Cardiac muscle cell (in vitro differentiated cells and primary cell): ENCODE measurements around the gene CLEC4A. TPM values are rescaled to one million over a fixed set of nuclear protein-coding genes. Genes with fewer than 3 reads are reported as not detected.
"Not testable (repeated sequence)": the region's sequence is repeated elsewhere in the genome, so short reads cannot be mapped to it uniquely, and the experiment has no call there.

Experiments
- DNase-seq, 2 donors: peaks; one replicate each; pipeline versions ENCODE4 v3.0.0 to v3.0.0-alpha.2; 2010 to 2017; ENCODE audit warnings: low read depth in 1 of 2, low spot score in 1 of 2
- H3K27ac ChIP-seq: fragments of 200-600 bp; sonication (generic); 2 replicates; pipeline ENCODE4 v1.5.1; 2016
- H3K27me3 ChIP-seq: fragments of 200-600 bp; sonication (generic); 2 replicates; pipeline ENCODE4 v1.6.0; 2016; ENCODE audit warnings: control low read depth
- H3K36me3 ChIP-seq: fragments of 200-600 bp; sonication (generic); 2 replicates; pipeline ENCODE4 v1.5.1; 2016; ENCODE audit warnings: control low read depth
- H3K4me1 ChIP-seq: fragments of 200-600 bp; sonication (generic); 2 replicates; pipeline ENCODE4 v1.8.1; 2017; ENCODE audit warnings: low read depth, mild to moderate bottlenecking, mixed run types
- H3K4me3 ChIP-seq: fragments of 200-600 bp; sonication (generic); 2 replicates; pipeline ENCODE4 v1.5.1; 2016; ENCODE audit warnings: mild to moderate bottlenecking
- H3K9me3 ChIP-seq: fragments of 200-600 bp; sonication (generic); 2 replicates; pipeline ENCODE4 v1.5.1; 2017; ENCODE audit warnings: low read depth, mild to moderate bottlenecking, control low read depth
- CTCF ChIP-seq: IDR thresholded peaks from 2 replicates; pipeline ENCODE4 v1.5.1; 2012; ENCODE audit warnings: low read depth, mild to moderate bottlenecking, low read length
- polyA plus RNA-seq: library from polyadenylated mRNA; unstranded; fragments of >200 nt; fragmentation: Nextera tagmentation; extraction: Ambion mirVana; gene quantifications from 2 replicates; pipeline ENCODE4 v1.2.1, GENCODE V29; 2016
- total RNA-seq: library from RNA; depleted of rRNA; stranded (reverse); fragments of >200 nt; gene quantifications from 2 replicates; pipeline ENCODE4 v1.2.3, GENCODE V29; 2016

Gene CLEC4A
- total and polyA plus RNA-seq, 2 experiments from 2014 or later, result 0.65 to 1.8 TPM

- no peak overlapping the region for H3K27ac ChIP-seq
- H3K36me3 ChIP-seq, result no peaks in the 10 kb centered on the region
- H3K4me3 ChIP-seq, result no peak overlapping the region
- DNase-seq, result no peak
- no peaks in the 10 kb centered on the region for H3K9me3 ChIP-seq
- no peaks in the 10 kb centered on the region for H3K4me1 ChIP-seq
- no peak for TF ChIP-seq CTCF
- H3K27me3 ChIP-seq, result no peaks in the 10 kb centered on the region
These were observed 34.2 kb downstream of the CLEC4A start for GRCh38 chr12:8157484-8158198.

DNA sequence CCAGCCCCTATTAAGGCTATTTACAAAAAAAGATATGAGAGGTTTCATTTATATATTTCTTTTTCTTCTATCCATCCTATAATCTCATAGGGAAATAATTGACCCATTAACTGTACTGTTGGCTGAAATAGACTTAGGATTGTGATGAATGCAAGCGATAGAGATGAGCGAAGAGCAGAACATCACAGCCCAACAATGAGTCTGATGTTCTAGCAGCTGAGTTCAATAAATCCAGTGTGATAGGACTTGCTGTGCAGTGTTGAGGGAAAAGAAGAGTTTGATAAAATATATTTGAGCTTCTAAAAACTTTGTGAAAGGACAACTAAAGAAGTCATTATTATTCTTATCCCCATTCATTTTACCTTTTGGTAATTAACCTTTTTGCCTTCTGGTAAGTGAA lies 49.5 kb downstream of the CLEC4A start:
- H3K4me1 ChIP-seq, H3K36me3 ChIP-seq, H3K9me3 ChIP-seq, H3K4me3 ChIP-seq, DNase-seq, H3K27me3 ChIP-seq, H3K27ac ChIP-seq: not testable (repeated sequence)

- not testable (repeated sequence) for H3K4me1 ChIP-seq, H3K27ac ChIP-seq, H3K9me3 ChIP-seq, H3K27me3 ChIP-seq, H3K36me3 ChIP-seq
- peak; percentile 58 for TF ChIP-seq CTCF
- DNase-seq, result peak; percentile 28 to 71
- H3K4me3 ChIP-seq, result peak overlapping the region; percentile 41
These were observed 56.7 kb downstream of the CLEC4A start for GRCh38 chr12:8179989-8180585.

GRCh38 chr12:8181271-8181670 lies 57.9 kb downstream of the CLEC4A start:
- H3K27ac ChIP-seq, H3K9me3 ChIP-seq, DNase-seq, H3K27me3 ChIP-seq, H3K4me1 ChIP-seq, H3K36me3 ChIP-seq, H3K4me3 ChIP-seq: not testable (repeated sequence)

- not testable (repeated sequence) for H3K9me3 ChIP-seq, H3K36me3 ChIP-seq, H3K27ac ChIP-seq, H3K4me1 ChIP-seq, H3K27me3 ChIP-seq, H3K4me3 ChIP-seq, DNase-seq
These were observed 59.5 kb downstream of the CLEC4A start for GRCh38 chr12:8182923-8183322.

DNA sequence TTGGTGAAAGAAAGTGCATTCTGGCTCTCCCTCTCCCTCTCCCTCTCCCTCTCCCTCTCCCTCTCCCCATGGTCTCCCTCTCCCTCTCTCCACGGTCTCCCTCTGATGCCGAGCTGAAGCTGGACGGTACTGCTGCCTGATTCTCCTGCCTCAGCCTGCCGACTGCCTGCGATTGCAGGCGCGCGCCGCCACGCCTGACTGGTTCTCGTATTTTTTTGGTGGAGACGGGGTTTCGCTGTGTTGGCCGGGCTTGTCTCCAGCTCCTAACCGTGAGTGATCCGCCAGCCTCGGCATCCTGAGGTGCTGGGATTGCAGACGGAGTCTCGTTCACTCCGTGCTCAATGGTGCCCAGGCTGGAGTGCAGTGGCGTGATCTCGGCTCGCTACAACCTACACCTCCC lies 59.9 kb downstream of the CLEC4A start:
- not testable (repeated sequence) for H3K4me1 ChIP-seq, DNase-seq, H3K27me3 ChIP-seq, H3K4me3 ChIP-seq, H3K36me3 ChIP-seq, H3K9me3 ChIP-seq, H3K27ac ChIP-seq

DNA sequence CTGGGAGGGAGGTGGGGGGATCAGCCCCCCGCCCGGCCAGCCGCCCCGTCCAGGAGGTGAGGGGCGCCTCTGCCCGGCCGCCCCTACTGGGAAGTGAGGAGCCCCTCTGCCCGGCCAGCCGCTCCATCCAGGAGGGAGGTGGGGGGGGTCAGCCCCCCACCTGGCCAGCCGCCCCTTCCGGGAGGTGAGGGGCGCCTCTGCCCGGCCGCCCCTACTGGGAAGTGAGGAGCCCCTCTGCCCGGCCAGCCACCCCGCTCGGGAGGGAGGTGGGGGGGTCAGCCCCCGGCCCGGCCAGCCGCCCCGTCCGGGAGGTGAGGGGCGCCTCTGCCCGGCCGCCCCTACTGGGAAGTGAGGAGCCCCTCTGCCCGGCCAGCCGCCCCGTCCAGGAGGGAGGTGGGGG lies 60.8 kb downstream of the CLEC4A start:
- not testable (repeated sequence) for DNase-seq, H3K4me3 ChIP-seq, H3K36me3 ChIP-seq, H3K9me3 ChIP-seq, H3K27me3 ChIP-seq, H3K4me1 ChIP-seq, H3K27ac ChIP-seq

GRCh38 chr12:8188088-8188487 lies 64.7 kb downstream of the CLEC4A start:
- H3K9me3 ChIP-seq, H3K27ac ChIP-seq, DNase-seq, H3K4me1 ChIP-seq, H3K4me3 ChIP-seq, H3K36me3 ChIP-seq, H3K27me3 ChIP-seq: not testable (repeated sequence)

Other genes with a start within 250 kb of the CLEC4A start
- 251 and 267 TPM in 2 replicates for gene SLC2A3, start 187.4 kb upstream of the CLEC4A start, total RNA-seq
- 349 and 363 TPM in 2 replicates for gene SLC2A3, start 187.4 kb upstream of the CLEC4A start, polyA plus RNA-seq
- gene FOXJ2, start 90.9 kb upstream of the CLEC4A start, total RNA-seq, result 22.9 and 26.6 TPM in 2 replicates
- gene FOXJ2, start 90.9 kb upstream of the CLEC4A start, polyA plus RNA-seq, result 23.6 and 24.1 TPM in 2 replicates
- gene C3AR1, start 57.3 kb upstream of the CLEC4A start, total RNA-seq, result not detected in 2 replicates
- gene C3AR1, start 57.3 kb upstream of the CLEC4A start, polyA plus RNA-seq, result not detected in 2 replicates
- gene NECAP1, start 41.3 kb upstream of the CLEC4A start, total RNA-seq, result 59.9 and 68.9 TPM in 2 replicates
- 43.9 and 47.7 TPM in 2 replicates for gene NECAP1, start 41.3 kb upstream of the CLEC4A start, polyA plus RNA-seq
- not detected in 2 replicates for gene ZNF705A, start 33.4 kb downstream of the CLEC4A start, total RNA-seq
- gene ZNF705A, start 33.4 kb downstream of the CLEC4A start, polyA plus RNA-seq, result not detected in 2 replicates
- 0.18 and 0.28 TPM in 2 replicates for gene FAM90A1, start 104.0 kb downstream of the CLEC4A start, total RNA-seq
- 0.97 TPM in 1 of 2 replicates, not detected in the other for gene FAM90A1, start 104.0 kb downstream of the CLEC4A start, polyA plus RNA-seq